T-cell (primary cell): ENCODE data around the gene VEZT. TPM values are rescaled to one million over a fixed set of nuclear protein-coding genes. Genes with fewer than 3 reads are reported as not detected.
"Not testable (repeated sequence)": the region's sequence is repeated elsewhere in the genome, so short reads cannot be mapped to it uniquely, and the experiment has no call there.

Experiments
- ATAC-seq, 4 experiments: fragments of 200-7000 bp in 3 of 4; fragments of 150-1000 bp in 1 of 4; cut with Tn5 transposase; replicated peaks in 1 of 4; 1 replicate in 3 of 4; 2 replicates in 1 of 4; pipeline ENCODE4 v1.10.0; 2021; ENCODE audit warnings: moderate library complexity in 3 of 4, mild to moderate bottlenecking in 2 of 4, moderate number of reproducible peaks in 1 of 4
- CTCF ChIA-PET, 2 donors: fragments of 300-600 bp; sonication (Branson Sonifier 250); formaldehyde crosslinking; loops; one replicate each; lab custom pipeline; 2022; ENCODE audit warnings: antibody characterized with exemption in 2 of 2; lab: Charles Lee
- POLR2A ChIA-PET, 2 donors: fragments of 300-600 bp; sonication (Branson Sonifier 250); formaldehyde crosslinking; loops; one replicate each; lab custom pipeline; 2022; ENCODE audit warnings: antibody characterized with exemption in 2 of 2; lab: Charles Lee
- DNase-seq, 35 experiments: peaks; one replicate each; pipeline versions ENCODE4 v3.0.0 to v3.0.0-alpha.2; 2013 to 2023
- H3K27ac ChIP-seq: one replicate; pipeline ENCODE4 v1.5.1; 2013; ENCODE audit warnings: low read length
- H3K27me3 ChIP-seq, 2 experiments: replicated peaks in 1 of 2; 1 replicate in 1 of 2; 2 replicates in 1 of 2; pipeline versions ENCODE4 v1.6.1 to v1.7.0; 2013; ENCODE audit warnings: low read length in 1 of 2, mixed read lengths in 1 of 2; ENCODE audit not compliant: control insufficient read depth in 2 of 2, insufficient read depth in 2 of 2; ENCODE audit errors: extremely low read depth in 1 of 2
- H3K36me3 ChIP-seq, 2 donors: 1 replicate in 1 of 2; 2 replicates in 1 of 2; pipeline versions ENCODE4 v1.6.1 to v1.7.0; 2013; ENCODE audit warnings: low read length in 1 of 2; ENCODE audit not compliant: control insufficient read depth in 2 of 2, insufficient read depth in 1 of 2; ENCODE audit errors: extremely low read depth in 1 of 2
- H3K4me1 ChIP-seq, 2 experiments: 1 replicate in 1 of 2; 2 replicates in 1 of 2; pipeline versions ENCODE4 v1.6.1 to v1.7.0; 2013; ENCODE audit warnings: low read length in 2 of 2, mixed read lengths in 1 of 2; ENCODE audit not compliant: insufficient read depth in 2 of 2, control insufficient read depth in 1 of 2; ENCODE audit errors: extremely low read depth in 1 of 2
- H3K4me3 ChIP-seq, 2 donors: 1 replicate in 1 of 2; 2 replicates in 1 of 2; pipeline versions ENCODE4 v1.5.1 to v1.7.0; 2013; ENCODE audit warnings: mild to moderate bottlenecking in 2 of 2, low read length in 1 of 2, moderate library complexity in 1 of 2; ENCODE audit not compliant: control insufficient read depth in 1 of 2; ENCODE audit errors: extremely low read depth in 1 of 2
- H3K9me3 ChIP-seq: 2 replicates; pipeline ENCODE4 v1.7.0; 2013
- H3K27ac Mint-ChIP-seq, 2 donors: one replicate each; pipeline ENCODE4 v1.8.0; 2020 to 2021; ENCODE audit warnings: mild to moderate bottlenecking in 2 of 2, mixed read lengths in 2 of 2
- H3K27me3 Mint-ChIP-seq, 2 donors: one replicate each; pipeline ENCODE4 v1.8.0; 2021 to 2022; ENCODE audit warnings: mixed read lengths in 2 of 2
- H3K36me3 Mint-ChIP-seq: one replicate; pipeline ENCODE4 v1.8.0; 2021; ENCODE audit warnings: mixed read lengths
- H3K4me1 Mint-ChIP-seq, 3 donors: one replicate each; pipeline ENCODE4 v1.8.0; 2020 to 2022; ENCODE audit warnings: mixed read lengths in 3 of 3, mild to moderate bottlenecking in 1 of 3
- H3K4me3 Mint-ChIP-seq, 3 donors: one replicate each; pipeline ENCODE4 v1.8.0; 2020 to 2022; ENCODE audit warnings: mild to moderate bottlenecking in 3 of 3, mixed read lengths in 3 of 3, moderate library complexity in 3 of 3
- H3K9me3 Mint-ChIP-seq, 3 donors: one replicate each; pipeline ENCODE4 v1.8.0; 2020 to 2022; ENCODE audit warnings: mixed read lengths in 3 of 3
- WGBS: methylation state at CpG from one replicate; pipeline ENCODE4 v1.1.5; 2013; ENCODE audit warnings: missing lambda C conversion rate; ENCODE audit not compliant: insufficient coverage; 5-methylcytosine and 5-hydroxymethylcytosine counted together
- total RNA-seq, 35 experiments: library from RNA in 6 of 35; stranded (reverse) in 6 of 35; fragments of 120-200 nt in 1 of 35; gene quantifications; one replicate each; pipeline versions ENCODE4 v1.2.1 to v1.2.4 and lab custom pipeline; 2013 to 2026

VEZT gene
- total RNA-seq, 5 donors from 2014 or later (not counting 1 experiment from before 2014, with no cell fraction given), result 27.0 to 48.9 (median 36.8) TPM

- POLR2A ChIA-PET, result interaction anchor here in 1 of 2 donors (0.5 kb wide), 1 partner anchor 37 kb away, joined by 3 read pairs; no protein-coding TSS in a partner anchor
- CTCF ChIA-PET, result interaction anchor here in 1 of 2 donors (0.7 kb wide), 1 partner anchor 477 kb away, joined by 8 read pairs; no protein-coding TSS in a partner anchor
Observed at GRCh38 chr12:95187865-95188415, 29.7 kb upstream of the VEZT start.

GRCh38 chr12:95191060-95191696, 26.4 kb upstream of the VEZT start:
- Mint-ChIP-seq H3K4me3 (no peak overlapping the region), H3K27me3 (peaks cover 0 to 1% of the 10 kb centered on the region in 2 donors), H3K9me3 (no peaks in the 10 kb centered on the region), H3K36me3 (no peaks in the 10 kb centered on the region), H3K27ac (no peak overlapping the region), H3K4me1 (no peaks in the 10 kb centered on the region)
- ATAC-seq, result no peak
- Histone ChIP-seq H3K27me3 (no peaks in the 10 kb centered on the region), H3K4me1 (no peaks in the 10 kb centered on the region), H3K9me3 (no peaks in the 10 kb centered on the region), H3K4me3 (no peak overlapping the region), H3K36me3 (no peaks in the 10 kb centered on the region), H3K27ac (no peak overlapping the region)
- DNase-seq, result no peak
- ChIA-PET POLR2A (no interaction called here), CTCF (no interaction called here)
- no CpG with 5 or more reads among the region's 1 CpG for WGBS

More at GRCh38 chr12:95187865-95188415, 29.7 kb upstream of the VEZT start:
- H3K36me3 Mint-ChIP-seq, result no peaks in the 10 kb centered on the region
- DNase-seq (no peak), ATAC-seq (no peak)
- Histone ChIP-seq H3K4me3 (no peak overlapping the region), H3K9me3 (no peaks in the 10 kb centered on the region), H3K27me3 (no peaks in the 10 kb centered on the region), H3K36me3 (no peaks in the 10 kb centered on the region), H3K4me1 (no peaks in the 10 kb centered on the region), H3K27ac (no peak overlapping the region)
- no peak overlapping the region for H3K4me3 Mint-ChIP-seq
- peak overlapping the region in 1 of 2 donors; percentile 41 for H3K27ac Mint-ChIP-seq
- H3K4me1 Mint-ChIP-seq, result no peaks in the 10 kb centered on the region
- no peaks in the 10 kb centered on the region for H3K9me3 Mint-ChIP-seq
- peaks cover 0 to 1% of the 10 kb centered on the region in 2 donors for H3K27me3 Mint-ChIP-seq
- WGBS, result no CpG with 5 or more reads among the region's 5 CpGs

GRCh38 chr12:95192271-95192670, 25.3 kb upstream of the VEZT start:
- Mint-ChIP-seq H3K27me3 (peaks cover 0 to 1% of the 10 kb centered on the region in 2 donors), H3K9me3 (no peaks in the 10 kb centered on the region), H3K27ac (no peak overlapping the region), H3K4me3 (no peak overlapping the region), H3K4me1 (no peaks in the 10 kb centered on the region), H3K36me3 (no peaks in the 10 kb centered on the region)
- H3K9me3 ChIP-seq, result no peaks in the 10 kb centered on the region
- H3K4me3 ChIP-seq, result no peak overlapping the region
- peaks cover 0 to 3% of the 10 kb centered on the region in 2 experiments for H3K27me3 ChIP-seq
- ChIA-PET CTCF (no interaction called here), POLR2A (no interaction called here)
- DNase-seq (no peak), ATAC-seq (no peak)
- no peaks in the 10 kb centered on the region for H3K36me3 ChIP-seq
- no peak overlapping the region for H3K27ac ChIP-seq
- H3K4me1 ChIP-seq, result no peaks in the 10 kb centered on the region

- H3K4me1 ChIP-seq, result no peaks in the 10 kb centered on the region
- no peaks in the 10 kb centered on the region for H3K36me3 Mint-ChIP-seq
- ChIA-PET POLR2A (interaction anchor here in 1 of 2 donors (0.6 kb wide), 1 partner anchor 903 kb away, joined by 4 read pairs; no protein-coding TSS in a partner anchor), CTCF (interaction anchor here in 1 of 2 donors (0.6 kb wide), 1 partner anchor 46 kb away, joined by 3 read pairs; no protein-coding TSS in a partner anchor)
- H3K9me3 Mint-ChIP-seq, result no peaks in the 10 kb centered on the region
- DNase-seq (no peak), ATAC-seq (no peak)
- no peaks in the 10 kb centered on the region for H3K36me3 ChIP-seq
- H3K27me3 Mint-ChIP-seq, result peaks cover 0 to 1% of the 10 kb centered on the region in 2 donors
- no peak overlapping the region for H3K27ac ChIP-seq
- H3K4me3 Mint-ChIP-seq, result no peak overlapping the region
- H3K4me3 ChIP-seq, result no peak overlapping the region
- WGBS, result no CpG with 5 or more reads among the region's 3 CpGs
- H3K9me3 ChIP-seq, result no peaks in the 10 kb centered on the region
- H3K4me1 Mint-ChIP-seq, result no peaks in the 10 kb centered on the region
- peaks cover 0 to 3% of the 10 kb centered on the region in 2 experiments for H3K27me3 ChIP-seq
- no peak overlapping the region for H3K27ac Mint-ChIP-seq
Observed at GRCh38 chr12:95193139-95193538, 24.5 kb upstream of the VEZT start.

- 100% methylated on average over 1 of the region's 3 CpGs for WGBS
- Mint-ChIP-seq H3K27ac (no peak overlapping the region), H3K4me1 (no peaks in the 10 kb centered on the region), H3K4me3 (no peak overlapping the region), H3K36me3 (no peaks in the 10 kb centered on the region), H3K9me3 (no peaks in the 10 kb centered on the region), H3K27me3 (peaks cover 0 to 1% of the 10 kb centered on the region in 2 donors)
- Histone ChIP-seq H3K27ac (no peak overlapping the region), H3K4me1 (no peaks in the 10 kb centered on the region), H3K36me3 (no peaks in the 10 kb centered on the region), H3K4me3 (no peak overlapping the region), H3K9me3 (no peaks in the 10 kb centered on the region), H3K27me3 (peaks cover 0 to 3% of the 10 kb centered on the region in 2 experiments)
- POLR2A ChIA-PET, result no interaction called here
- CTCF ChIA-PET, result interaction anchor here in 1 of 2 donors (0.5 kb wide), 1 partner anchor 27 kb away, joined by 3 read pairs; no protein-coding TSS in a partner anchor
- DNase-seq (no peak), ATAC-seq (no peak)
Observed at GRCh38 chr12:95195122-95195521, 22.5 kb upstream of the VEZT start.

GRCh38 chr12:95196875-95197569, 20.6 kb upstream of the VEZT start:
- 100% methylated on average over 2 of the region's 7 CpGs for WGBS
- H3K9me3 ChIP-seq, H3K4me1 ChIP-seq, CTCF ChIA-PET, H3K4me3 Mint-ChIP-seq, DNase-seq, H3K36me3 ChIP-seq, H3K27me3 ChIP-seq, ATAC-seq, H3K36me3 Mint-ChIP-seq, H3K4me1 Mint-ChIP-seq, H3K9me3 Mint-ChIP-seq, H3K4me3 ChIP-seq, POLR2A ChIA-PET, H3K27ac ChIP-seq, H3K27ac Mint-ChIP-seq, H3K27me3 Mint-ChIP-seq: not testable (repeated sequence)
